Frontal cortex (tissue), 4 donors: ENCODE measurements around the gene COQ9. TPM values are rescaled to one million over a fixed set of nuclear protein-coding genes. Genes with fewer than 3 reads are reported as not detected.

Experiments
- DNase-seq, 2 donors: peaks; one replicate each; pipeline ENCODE4 v3.0.0; 2012; ENCODE audit warnings: low spot score in 2 of 2
- FAIRE-seq: peaks from 2 replicates; lab custom pipeline; 2012; peaks lifted over from hg19 to GRCh38; lab: Jason Lieb, UNC
- total RNA-seq: library from RNA; depleted of rRNA; stranded (reverse); fragments of >200 nt; gene quantifications from one replicate; pipeline ENCODE4 v1.2.3, GENCODE V29; 2014
- donor health status: control.
- donor health status: control.
- donor health status: control.

COQ9 gene
- total RNA-seq, 1 donor from 2014 or later, result 26.1 TPM

DNA sequence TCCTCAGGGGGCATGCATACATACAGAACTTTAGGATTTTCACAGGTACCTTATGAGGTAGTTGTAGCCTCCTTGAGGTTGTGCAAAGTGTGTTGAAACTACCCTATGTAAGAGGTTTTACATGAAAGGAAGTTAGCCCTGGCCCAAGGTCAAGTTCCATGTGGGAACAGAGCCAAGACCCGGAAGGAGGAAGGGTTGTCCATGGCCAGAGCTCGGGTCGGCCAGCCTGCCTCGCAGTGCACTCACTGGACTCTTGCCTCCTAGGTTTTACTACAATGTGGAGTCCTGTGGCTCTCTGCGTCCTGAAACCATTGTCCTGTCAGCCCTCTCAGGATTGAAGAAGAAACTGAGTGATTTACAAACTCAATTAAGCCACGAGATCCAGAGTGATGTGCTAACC is 23.4 kb downstream of the COQ9 start:
- DNase-seq, result no peak
- no peak for FAIRE-seq

DNA sequence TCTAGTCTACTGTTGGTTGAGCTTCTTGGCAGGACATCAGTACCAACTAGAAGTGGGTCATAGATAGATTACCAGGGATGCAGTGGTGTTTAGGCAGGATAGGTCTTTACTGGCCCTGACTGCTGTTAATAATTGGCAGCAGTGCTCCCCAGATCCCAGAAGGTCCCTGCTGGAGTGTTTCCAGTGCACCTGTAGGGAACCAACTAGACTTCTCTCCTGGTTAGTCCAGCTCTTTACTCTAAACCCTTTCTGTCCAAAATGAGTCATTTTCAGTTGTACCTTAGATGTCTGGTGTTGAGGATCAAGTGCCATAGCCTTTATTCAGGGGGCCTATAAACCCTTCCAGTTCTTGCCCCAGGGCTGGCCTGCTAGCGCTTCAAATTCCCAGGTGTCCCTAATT is 23.9 kb downstream of the COQ9 start:
- FAIRE-seq, result no peak
- no peak for DNase-seq

DNA sequence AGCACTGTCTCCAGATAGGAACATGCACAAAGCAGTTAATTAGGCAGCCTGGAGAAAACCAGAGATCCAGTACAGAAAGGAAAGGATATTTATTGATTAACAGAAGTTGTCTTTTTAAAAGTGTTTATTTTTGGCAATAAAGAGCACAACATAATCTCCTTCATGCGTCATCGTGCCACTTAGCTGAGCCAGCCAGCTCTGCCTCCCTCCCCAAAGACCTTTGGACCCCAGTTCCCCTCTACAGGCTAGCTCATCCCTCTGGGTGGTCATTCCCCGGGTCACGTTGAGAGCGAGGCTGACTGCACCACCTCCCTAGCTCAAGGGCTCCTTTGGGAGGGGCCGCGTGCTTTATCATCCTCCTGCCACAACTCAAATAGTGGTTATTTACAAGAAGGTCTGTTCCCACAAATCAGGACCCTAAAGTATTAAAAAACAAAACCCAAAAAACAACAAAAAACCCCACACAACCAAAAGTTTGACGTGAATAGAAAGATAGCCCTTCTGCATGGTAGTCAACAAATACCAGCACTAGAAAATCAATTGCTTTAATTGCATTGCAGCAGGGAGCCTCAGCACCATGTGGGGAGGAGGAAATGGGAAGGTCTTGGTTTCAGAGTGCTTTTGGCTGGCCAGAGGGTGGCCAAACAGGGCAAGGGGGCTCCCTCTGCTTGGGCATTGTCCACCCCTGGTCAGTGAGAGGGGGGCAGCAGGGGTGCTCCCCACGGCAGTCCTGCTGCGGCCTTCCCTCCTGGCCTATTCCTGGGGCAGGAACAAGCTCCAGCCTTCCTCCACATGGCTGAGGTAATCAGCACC is 24.8 kb downstream of the COQ9 start:
- no peak for FAIRE-seq

DNA sequence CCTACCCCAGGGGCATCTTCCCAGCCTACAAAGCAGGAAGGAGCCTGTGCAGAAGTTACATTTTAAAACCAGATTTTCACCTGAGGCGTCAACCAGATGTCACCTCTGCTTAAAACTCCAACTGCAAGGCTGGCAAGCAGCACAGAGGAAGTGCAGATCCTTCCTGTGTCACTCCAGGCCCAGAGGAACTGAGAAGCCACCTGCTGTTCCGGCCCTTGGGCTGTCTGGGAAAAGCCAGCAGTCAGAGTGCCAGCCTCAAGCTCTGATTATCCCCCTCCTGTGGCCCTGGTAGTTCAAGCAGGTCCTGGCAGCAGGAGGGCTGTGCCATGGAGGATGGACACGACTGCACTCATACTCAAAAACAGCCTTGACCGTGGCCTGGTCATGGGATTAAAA is 25.4 kb downstream of the COQ9 start:
- no peak for FAIRE-seq
- DNase-seq, result no peak

More for the DNA sequence above, 24.8 kb downstream of the COQ9 start:
- DNase-seq, result no peak

- FAIRE-seq, result no peak
- no peak for DNase-seq
Observed at GRCh38 chr16:57473176-57473840, 26.0 kb downstream of the COQ9 start.

- DNase-seq, result no peak
- no peak for FAIRE-seq
Observed at GRCh38 chr16:57473906-57474305, 26.6 kb downstream of the COQ9 start.

- FAIRE-seq (no peak), DNase-seq (no peak)
Observed at GRCh38 chr16:57474671-57475661, 27.7 kb downstream of the COQ9 start.

GRCh38 chr16:57475711-57476339 is 28.5 kb downstream of the COQ9 start:
- no peak for DNase-seq
- no peak for FAIRE-seq

DNA sequence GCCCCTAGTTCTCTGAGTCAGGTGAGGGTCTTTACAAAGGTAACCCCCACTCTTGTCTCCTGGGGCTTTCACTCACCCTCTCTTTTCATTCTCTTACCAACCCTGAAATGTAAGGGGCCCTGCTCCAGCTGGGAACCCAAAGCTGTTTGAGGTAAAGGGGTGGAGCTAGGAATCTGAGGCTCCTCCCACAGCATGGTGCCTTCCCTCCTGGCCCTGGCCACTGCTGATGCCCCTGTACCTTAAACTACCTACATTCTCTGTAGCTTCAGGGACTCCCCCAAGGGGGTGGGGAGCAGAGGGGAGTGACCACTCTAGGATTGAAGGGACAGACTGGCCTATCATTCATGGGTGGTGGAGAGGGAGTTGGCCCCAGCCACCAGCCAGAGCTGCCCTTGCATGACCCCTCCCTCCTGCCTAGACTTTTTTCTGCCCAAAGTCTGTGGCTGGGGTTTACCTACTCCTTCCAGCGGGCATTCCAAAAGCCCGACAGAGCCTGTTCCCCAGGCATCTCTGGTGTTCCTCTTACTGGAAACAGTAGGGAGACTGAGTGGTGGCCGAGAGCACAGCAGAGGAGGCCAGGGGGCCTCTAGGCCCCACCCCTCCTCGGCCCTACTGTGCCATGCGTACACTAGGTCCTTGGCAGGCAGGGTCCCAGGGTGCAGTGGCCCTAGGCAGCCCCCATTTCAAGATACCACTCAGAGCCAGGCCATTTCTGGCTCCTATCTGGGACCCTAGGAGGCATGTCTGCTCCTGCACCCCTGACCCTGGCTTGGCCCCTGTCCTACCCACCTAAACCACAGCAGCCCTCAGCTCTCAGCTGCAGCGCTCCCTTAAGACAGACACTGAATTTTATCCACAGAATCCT is 29.5 kb downstream of the COQ9 start:
- DNase-seq (no peak), FAIRE-seq (no peak)

DNA sequence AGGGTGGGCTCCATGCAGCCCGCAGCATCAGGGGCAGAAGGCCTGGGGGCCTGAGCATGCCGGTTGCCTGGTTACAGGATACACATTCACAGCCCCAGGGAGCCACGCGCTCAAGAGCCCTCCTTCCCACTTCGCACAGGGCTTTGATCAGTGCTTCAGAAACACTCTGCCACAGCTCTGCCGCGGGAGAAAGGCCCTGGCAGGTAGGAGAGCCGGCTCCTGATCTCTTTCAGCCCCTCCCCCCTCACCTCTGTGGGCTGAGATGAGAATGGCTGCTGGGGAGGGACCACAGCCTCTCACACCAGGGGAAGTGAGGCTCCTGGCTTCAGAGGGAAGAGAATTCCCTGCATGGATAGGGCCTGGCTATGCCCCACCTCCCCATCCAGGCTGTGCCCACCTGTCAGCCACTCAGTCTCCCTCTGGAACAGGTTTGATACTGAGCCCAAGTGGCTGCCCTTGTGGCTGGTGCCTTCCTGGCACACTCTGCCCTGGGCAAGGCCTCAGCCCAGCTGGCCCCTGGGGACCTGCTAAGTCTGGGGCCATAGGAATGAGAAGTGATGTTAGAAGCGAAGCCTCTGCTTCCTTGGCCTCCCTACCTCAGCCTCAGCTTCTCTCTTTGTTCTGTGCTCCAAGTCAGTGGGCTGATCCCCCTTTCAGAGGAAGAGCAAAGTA is 30.4 kb downstream of the COQ9 start:
- no peak for DNase-seq
- no peak for FAIRE-seq

- FAIRE-seq, result no peak
- no peak for DNase-seq
Observed at GRCh38 chr16:57478396-57479204, 31.3 kb downstream of the COQ9 start.

DNA sequence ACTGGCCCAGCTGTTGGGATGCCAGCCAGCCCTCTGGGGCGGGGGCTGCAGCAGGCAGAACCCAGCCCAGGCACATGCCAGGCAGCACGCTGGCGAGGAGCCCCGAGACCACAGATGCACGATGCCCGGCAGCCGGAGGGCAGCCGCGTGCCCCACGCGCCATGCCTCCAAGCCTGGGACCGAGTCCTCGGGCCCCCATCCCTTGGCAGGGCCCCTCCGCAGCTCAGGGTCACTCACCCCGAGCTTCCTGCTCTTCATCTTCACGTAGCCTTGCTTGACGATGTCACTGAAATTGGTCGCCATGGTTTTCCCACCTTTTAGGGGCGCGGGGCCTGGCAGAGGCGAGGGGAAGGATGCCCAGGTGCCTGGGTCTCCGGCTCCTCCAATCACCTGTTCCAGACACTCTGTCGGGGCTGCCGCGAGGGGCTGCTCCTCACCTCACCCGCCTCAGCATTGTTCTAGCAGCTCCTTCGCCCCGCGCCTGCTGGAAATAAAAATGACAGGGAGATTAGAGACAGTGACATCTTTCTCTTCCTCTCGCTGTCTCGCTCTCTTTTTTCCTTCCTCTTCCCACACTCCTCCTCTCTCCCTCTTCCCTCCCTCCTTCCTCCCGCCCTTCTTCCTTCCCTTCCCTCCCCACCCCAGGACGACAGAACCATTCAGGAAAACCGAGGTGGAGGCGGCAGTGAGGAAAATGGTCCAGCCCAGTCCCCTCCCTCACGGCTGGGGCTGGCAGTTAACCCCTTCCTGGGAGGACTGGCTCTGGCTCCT is 32.1 kb downstream of the COQ9 start:
- DNase-seq (peak; percentile 57 to 75), FAIRE-seq (no peak)

DNA sequence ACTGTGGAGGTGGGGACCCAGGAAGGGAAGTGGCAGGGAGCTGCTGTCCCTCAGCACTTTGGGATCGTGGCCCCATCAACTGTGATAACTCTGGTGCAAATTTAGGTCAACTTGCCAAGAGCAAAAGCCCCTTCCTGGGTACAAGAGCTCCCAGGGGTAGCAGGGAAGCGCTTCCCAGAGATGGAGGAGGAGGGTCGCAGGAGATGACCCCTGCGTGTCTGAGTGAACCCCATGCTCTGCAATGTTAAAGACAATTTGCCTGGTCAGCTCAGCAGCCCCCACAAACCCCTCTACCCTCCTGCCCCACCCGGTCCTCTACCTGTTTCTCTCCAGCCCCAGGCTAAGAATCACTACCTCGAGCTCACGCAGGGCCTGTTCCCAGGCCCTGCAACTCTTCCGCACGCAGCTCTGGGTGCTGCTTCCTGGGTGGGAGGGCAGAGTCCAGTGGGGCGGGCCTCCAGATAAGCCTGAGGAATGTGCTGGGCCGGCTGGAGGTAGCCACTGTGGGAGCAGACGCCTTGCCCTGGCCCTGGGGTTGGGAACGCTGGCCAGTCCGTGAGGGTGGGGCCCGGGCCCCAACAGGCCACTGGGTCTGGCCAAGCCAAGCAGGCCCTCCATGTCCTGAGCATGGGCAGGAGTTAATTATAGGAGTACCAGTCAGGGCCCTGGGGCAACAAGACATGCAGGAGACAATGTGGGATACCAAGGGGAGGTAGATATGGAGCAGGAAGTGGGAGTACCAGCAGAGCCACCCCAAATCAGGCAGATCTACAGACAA is 32.9 kb downstream of the COQ9 start:
- no peak for DNase-seq

DNA sequence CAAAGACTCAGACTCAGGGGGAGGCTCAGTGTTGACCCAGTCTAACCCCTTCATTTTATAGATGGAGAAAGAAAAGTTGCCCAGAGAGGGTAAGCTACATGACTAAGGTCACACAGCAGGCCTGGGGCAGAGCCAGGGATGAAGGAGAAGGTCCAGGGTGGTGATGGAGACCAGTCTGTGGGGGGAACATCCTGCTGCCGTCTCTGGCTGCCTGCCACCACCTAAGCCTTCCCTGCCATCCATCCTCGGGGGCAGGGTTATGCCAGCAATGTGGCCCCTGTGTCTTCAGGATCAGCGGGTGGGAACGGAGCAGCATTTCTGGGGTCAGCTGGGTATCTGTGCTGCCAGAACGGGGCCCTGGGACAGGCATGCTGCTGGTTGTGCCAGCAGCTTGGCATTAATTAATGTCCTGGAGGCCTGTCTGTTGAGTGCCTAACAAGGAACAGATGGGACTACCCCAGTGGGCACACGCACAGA is 33.5 kb downstream of the COQ9 start:
- FAIRE-seq (no peak), DNase-seq (no peak)

More for the DNA sequence above, 32.9 kb downstream of the COQ9 start:
- FAIRE-seq, result no peak

DNA sequence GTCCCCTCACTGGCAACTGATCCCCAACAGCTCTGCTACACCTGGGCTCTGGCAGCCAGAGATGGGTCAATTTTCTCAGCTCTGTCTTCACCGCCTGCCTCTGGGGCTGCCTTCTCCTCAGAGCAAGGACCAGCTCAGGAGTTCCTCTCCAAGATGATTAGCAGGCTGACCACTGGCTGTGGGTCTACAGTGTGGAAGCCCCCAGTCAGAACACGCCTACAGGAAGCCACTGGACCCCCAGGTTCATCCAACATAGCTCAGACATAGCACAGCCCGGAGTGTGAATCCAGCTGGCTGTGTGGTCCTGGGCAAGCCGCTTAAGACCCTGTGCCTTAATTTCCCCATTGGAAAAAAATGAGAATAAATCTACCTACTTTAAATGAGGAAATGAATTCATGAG is 34.1 kb downstream of the COQ9 start:
- FAIRE-seq (no peak), DNase-seq (no peak)
